ENCODE data around the gene ASB2.

Gene ASB2

GRCh38 chr14:93945070-93945399 lies 31.3 kb downstream of the ASB2 start:
- no peak for TF ChIP-seq CTCF (IDR thresholded peaks at IDR 0.05; ENCODE audit: low read depth, low read length, missing control alignments)
- no peak for DNase-seq (ENCODE audit: extremely low read depth, low read depth)

GRCh38 chr14:93944348-93945069 lies 31.9 kb downstream of the ASB2 start:
- no peak for DNase-seq (ENCODE audit: extremely low read depth, low read depth)

More at GRCh38 chr14:93945070-93945399, 31.3 kb downstream of the ASB2 start:
- no peak overlapping the region for H3K4me3 ChIP-seq (replicated peaks; ENCODE audit: low read depth, low read length)

GRCh38 chr14:93943930-93944329 lies 32.4 kb downstream of the ASB2 start:
- no peak overlapping the region for H3K4me3 ChIP-seq (replicated peaks; ENCODE audit: low read depth, low read length)
- DNase-seq (ENCODE audit: extremely low read depth, low read depth) = no peak
- no peak for TF ChIP-seq CTCF (IDR thresholded peaks at IDR 0.05; ENCODE audit: low read depth, low read length, missing control alignments)

More at GRCh38 chr14:93944348-93945069, 31.9 kb downstream of the ASB2 start:
- no peak for TF ChIP-seq CTCF (IDR thresholded peaks at IDR 0.05; ENCODE audit: low read depth, low read length, missing control alignments)
- no peak overlapping the region for H3K4me3 ChIP-seq (replicated peaks; ENCODE audit: low read depth, low read length)

- TF ChIP-seq CTCF (IDR thresholded peaks at IDR 0.05; ENCODE audit: low read depth, low read length, missing control alignments) = no peak
- DNase-seq (ENCODE audit: extremely low read depth, low read depth) = no peak
- no peak overlapping the region for H3K4me3 ChIP-seq (replicated peaks; ENCODE audit: low read depth, low read length)
Measured at GRCh38 chr14:93943052-93943451, 33.3 kb downstream of the ASB2 start.

GRCh38 chr14:93941293-93941910 lies 35.0 kb downstream of the ASB2 start:
- no peak for TF ChIP-seq CTCF (IDR thresholded peaks at IDR 0.05; ENCODE audit: low read depth, low read length, missing control alignments)
- no peak overlapping the region for H3K4me3 ChIP-seq (replicated peaks; ENCODE audit: low read depth, low read length)
- peak; percentile 64 for DNase-seq (ENCODE audit: extremely low read depth, low read depth)

- H3K4me3 ChIP-seq (replicated peaks; ENCODE audit: low read depth, low read length) = no peak overlapping the region
- no peak for TF ChIP-seq CTCF (IDR thresholded peaks at IDR 0.05; ENCODE audit: low read depth, low read length, missing control alignments)
- no peak for DNase-seq (ENCODE audit: extremely low read depth, low read depth)
Measured at GRCh38 chr14:93940437-93940836, 35.9 kb downstream of the ASB2 start.

All from HFF-Myc (cell line).